ENCODE data around the gene TYW1B.
"Not testable (repeated sequence)": the region's sequence is repeated elsewhere in the genome, so short reads cannot be mapped to it uniquely, and the experiment has no call there.

The TYW1B gene

DNA sequence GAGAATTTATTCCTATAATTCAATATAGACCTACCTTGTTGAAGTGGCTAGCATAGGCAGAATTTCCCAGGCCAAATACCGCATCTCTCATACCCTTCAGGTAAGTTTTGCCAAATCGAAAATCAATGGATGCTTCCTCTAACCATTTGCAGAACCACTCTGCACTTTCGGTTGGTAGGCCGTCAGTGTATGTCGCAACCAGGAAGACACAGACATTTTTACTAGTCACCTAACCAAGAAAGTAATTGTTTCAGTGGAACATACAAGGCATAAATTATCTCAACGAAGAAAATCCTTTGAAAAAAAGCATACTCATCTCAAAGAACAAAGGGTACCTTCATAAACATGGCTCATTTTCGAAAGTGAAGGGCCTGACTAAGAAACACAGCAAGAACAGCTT, 17.6 kb downstream of the TYW1B start:
- DNase-seq (ENCODE audit: low spot score) = not testable (repeated sequence)

DNA sequence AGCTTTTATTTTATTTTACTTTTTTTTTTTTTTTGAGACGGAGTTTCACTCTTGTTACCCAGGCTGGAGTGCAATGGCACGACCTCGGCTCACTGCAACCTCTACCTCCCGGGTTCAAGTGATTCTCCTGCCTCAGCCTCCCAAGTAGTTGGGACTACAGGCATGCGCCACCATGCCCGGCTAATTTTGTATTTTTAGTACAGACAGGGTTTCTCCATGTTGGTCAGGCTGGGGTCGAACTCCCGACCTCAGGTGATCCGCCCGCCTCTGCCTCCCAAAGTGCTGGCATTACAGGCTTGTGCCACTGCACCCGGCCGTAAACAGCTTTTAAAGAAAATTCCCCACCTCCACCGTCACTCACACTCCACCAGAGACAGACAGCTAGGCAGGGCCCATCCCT, 19.5 kb downstream of the TYW1B start:
- not testable (repeated sequence) for DNase-seq (ENCODE audit: low spot score)

GRCh38 chr7:72806851-72807250, 21.1 kb downstream of the TYW1B start:
- not testable (repeated sequence) for DNase-seq (ENCODE audit: low spot score)

DNA sequence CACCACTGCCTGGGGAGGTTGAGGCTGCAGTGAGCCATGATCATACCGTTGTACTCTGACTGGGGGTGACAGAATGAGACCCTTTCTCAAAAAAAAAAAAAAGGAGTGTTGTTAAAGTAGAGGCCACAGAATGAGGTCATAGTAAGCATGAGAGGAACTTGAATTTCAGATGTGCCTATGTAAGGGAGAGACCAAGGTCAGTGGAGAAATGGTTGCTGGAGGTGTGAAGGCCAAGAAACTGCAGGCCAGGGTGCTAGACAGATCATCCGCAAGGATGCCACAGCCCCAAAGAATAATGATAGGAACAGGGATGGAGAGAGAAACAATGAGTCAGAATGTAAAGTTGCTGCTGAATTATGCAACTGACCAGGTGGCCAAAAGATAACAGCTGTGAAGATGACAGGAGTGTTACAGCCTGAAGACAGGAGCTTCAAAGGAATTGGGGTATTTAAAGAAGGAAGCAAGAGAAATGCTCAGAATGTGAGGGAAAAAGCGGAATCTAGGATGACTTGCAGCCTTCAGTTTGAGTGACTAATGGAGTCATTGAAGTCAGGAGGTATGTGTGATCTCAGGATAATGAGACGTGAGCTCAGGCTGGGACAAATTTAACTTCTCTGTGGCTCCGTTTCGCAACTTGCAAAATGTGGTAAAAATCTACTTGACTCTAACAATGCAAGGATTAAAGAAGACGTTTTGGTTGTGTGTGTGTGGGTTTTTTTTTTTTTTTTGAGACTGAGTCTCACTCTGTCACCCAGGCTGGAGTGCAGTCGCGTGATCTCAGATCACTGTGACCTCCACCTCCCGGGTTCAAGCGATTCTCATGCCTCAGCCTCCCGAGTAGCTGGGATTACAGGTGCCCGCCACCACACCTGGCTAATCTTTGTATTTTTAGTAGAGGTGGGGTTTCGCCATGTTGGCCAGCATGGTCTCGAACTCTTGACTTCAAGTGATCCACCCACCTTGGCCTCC, 22.2 kb downstream of the TYW1B start:
- DNase-seq (ENCODE audit: low spot score) = no peak

- DNase-seq (ENCODE audit: low spot score) = not testable (repeated sequence)
Observed at GRCh38 chr7:72803778-72804177, 24.2 kb downstream of the TYW1B start.

DNA sequence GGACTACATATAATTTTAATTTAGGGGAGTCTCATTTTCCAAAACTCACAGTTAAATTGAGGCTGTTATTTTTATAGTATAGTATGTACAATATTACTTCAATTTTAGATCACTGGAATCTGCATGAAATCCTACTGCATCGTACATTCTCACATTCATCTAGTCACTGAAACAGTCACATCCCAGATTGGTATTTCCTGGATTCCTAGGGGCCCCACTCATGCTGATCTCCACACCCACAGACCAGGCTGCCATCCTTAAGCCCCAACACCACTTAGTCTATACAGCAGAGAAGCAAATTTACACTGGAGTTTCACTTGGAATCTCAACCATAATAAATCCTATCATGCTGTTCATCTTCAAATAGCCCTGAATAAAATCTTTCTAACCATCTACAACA, 26.4 kb downstream of the TYW1B start:
- not testable (repeated sequence) for DNase-seq (ENCODE audit: low spot score)

DNA sequence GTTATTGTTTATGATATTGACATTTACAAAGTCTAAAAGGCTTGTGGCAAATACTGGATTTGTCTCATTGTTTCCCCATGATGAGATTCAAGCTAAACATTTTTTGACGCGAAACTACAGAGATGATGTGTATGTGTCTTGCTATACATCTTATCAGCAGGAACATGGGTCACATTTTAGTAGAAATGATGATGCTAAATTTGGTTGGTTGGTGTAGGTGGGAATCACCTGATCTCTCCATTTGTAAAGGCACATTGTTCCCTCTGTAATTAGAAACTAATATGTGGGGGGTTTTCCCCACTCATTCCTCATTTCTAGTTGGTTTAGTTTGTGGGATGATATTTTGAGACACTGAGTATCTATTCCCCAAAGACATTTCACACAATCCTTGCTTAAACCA, 32.6 kb downstream of the TYW1B start:
- DNase-seq (ENCODE audit: low spot score) = not testable (repeated sequence)

DNA sequence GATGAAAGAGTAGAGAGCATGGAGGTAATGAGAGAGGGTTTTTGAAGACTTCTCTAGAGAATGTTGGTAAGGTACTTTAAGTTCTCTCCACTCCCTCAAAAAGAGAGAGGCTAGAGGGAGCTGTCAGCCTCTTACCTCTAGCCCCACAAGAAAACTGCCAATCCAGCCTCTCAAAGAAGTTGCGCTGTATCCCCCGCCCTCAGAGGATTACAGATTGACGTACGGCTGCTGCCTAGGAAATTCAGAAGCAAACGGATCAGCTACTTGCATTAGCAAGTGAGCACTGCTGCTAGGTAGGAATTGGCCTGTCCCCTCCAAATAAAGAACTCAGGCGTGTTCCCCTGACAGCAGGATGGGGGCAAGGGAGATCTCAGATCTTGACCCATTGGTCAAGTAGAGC, 34.2 kb downstream of the TYW1B start:
- no peak for DNase-seq (ENCODE audit: low spot score)

- not testable (repeated sequence) for DNase-seq (ENCODE audit: low spot score)
Observed at GRCh38 chr7:72790698-72791060, 37.3 kb downstream of the TYW1B start.

DNA sequence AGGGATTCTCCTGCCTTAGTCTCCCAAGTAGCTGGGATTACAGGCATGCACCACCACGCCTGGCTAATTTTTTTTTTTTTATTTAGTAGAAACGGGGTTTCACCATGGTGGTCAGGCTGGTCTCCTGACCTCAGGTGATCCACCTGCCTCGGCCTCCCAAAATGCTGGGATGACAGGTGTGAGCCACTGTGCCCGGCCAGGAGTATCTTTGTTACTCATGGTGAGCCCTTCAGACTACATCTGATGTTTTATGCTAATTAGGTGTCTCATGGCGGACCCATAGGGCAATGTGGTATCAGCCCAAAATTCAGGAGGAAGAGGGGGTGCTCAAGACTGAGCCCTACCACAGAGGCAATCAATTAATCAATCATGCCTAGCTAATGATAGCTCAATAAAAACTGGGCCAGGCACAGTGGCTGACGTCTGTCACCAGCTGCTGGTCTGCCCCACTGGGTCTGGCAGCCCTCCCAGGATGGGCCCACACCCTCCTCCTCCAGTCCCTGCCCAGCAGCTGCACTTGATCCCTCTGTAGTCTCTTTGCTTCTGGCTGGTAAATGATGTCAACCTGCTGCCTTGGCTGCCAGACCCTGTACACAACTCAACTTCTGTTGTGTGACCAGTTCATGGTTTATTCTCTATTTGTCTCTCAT, 37.8 kb downstream of the TYW1B start:
- not testable (repeated sequence) for DNase-seq (ENCODE audit: low spot score)

DNA sequence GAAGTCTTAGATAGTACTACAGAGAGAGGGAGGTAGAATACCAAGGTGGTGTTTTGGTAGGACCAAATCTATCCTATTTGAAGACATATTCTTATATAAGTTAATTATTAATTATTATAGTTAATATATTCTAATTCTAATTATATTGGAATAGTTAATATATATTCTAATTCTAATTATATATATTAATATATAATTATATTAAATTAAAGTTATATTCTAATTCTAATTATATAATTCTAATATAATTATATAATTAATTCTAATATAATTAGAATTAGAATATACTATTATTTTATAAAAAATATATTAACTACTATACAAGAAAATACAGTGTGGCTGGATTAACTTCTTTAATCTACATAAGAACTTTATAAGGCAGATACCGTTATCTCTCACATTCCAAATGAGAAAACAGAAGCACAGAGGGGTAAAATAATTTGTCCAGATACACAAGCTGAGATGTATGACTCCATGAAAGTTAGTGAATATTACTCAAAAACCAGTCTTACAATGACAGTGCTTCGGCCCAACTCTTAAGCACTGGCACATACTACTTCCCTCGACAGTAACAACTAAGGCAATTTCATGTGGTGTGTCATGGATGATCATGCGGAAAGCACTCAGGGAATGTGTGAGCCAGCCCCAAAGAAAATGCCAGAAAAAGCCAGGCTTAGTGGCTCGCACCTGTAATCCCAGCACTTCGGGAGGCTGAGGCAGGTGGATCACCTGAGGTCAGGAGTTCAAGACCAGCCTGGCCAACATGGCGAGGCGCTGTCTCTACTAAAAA, 42.6 kb downstream of the TYW1B start:
- no peak for DNase-seq (ENCODE audit: low spot score)

DNA sequence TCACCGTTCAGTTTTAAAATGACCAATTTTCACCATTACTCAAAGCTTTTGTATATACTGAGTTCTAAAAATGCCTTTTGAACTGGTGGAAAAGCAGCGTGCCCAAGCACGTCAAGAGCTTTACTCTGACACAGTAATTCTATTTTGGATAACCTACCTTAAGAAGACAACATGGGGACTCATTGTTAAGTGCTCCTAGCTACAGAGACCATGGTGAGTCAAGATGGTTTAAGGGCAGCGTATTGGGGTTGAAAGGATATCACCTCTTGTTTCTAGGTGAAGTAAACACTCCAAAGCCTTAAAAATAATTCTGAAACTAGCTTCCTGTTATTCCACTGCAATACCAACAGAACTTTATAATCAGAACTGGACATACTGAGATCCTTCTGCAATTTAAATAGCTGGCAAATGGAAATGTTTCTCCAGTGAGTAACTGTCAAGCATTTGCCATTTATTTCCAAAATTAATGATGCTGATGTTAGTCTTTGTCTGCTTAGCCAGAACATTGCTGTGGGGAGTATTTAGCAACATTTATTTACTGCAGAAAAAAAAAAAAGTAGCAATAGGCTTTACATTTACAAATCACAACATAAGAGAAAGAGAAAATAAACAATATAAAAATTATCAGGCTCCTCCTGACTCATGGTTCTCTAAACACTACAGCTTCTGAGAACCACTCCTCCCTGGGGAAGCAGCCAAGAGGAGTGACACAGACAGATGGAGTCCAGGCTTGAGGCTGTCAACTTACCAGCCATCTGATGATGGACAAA, 44.2 kb downstream of the TYW1B start:
- peak; percentile 17 for DNase-seq (ENCODE audit: low spot score)

- no peak for DNase-seq (ENCODE audit: low spot score)
Observed at GRCh38 chr7:72781631-72782030, 46.4 kb downstream of the TYW1B start.

DNA sequence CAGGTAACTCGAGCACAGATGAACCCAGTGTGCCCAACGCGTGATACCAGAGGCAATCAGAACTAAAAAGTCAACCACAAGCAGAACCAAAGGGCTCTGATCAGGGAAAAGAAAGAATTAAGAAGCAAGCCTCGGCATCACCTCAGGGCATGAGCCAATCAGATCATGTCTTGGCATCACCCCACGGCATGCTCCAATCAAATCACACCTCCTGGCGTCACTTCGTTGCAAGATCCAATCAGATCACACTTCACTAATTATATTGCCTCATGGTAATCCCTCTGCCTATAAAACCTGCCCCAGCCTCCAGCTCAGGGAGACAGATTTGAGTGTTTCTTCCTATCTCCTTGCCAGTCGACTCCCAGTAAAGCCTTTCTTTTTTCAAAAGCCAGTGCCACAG, 46.8 kb downstream of the TYW1B start:
- no peak for DNase-seq (ENCODE audit: low spot score)

- not testable (repeated sequence) for DNase-seq (ENCODE audit: low spot score)
Observed at GRCh38 chr7:72780289-72780894, 47.6 kb downstream of the TYW1B start.

DNA sequence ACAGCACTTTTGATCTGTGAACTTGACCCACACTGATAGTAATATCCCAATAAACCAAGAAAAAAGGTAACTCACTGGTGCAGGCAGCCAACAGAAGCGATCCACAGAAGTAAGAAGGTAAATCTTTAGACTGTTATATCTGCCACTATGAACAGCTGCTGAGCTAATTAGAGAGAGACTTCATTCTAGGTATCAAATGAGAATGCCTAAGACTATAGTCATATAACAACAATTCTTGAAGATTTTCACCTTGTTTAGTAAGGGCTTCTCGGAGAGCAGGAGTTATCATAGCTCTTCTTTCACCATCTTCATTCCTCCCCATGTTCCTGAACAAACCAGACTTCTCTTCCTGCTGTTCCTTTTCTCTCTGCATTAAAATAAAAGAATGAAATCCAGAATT, 50.8 kb downstream of the TYW1B start:
- DNase-seq (ENCODE audit: low spot score) = not testable (repeated sequence)

- not testable (repeated sequence) for DNase-seq (ENCODE audit: low spot score)
Observed at GRCh38 chr7:72772627-72773026, 55.4 kb downstream of the TYW1B start.

DNA sequence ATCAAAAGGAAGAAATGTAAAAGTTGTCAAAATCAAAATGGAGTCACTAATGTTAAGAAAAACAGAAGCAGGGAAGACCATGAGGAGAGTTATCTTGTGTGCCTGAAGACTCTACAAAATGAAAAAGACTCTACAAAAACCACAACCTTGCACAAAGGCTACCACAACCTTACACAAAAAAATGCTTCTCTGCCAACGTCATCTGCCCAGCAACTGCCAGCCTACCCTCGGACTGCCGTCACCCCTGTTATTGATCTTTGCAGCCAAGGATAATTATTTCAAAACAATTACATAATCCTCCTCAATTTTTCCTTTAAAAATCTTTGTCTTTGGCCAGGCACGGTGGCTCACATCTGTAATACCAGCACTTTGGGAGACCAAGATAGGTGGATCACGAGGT, 61.0 kb downstream of the TYW1B start:
- DNase-seq (ENCODE audit: low spot score) = not testable (repeated sequence)

DNA sequence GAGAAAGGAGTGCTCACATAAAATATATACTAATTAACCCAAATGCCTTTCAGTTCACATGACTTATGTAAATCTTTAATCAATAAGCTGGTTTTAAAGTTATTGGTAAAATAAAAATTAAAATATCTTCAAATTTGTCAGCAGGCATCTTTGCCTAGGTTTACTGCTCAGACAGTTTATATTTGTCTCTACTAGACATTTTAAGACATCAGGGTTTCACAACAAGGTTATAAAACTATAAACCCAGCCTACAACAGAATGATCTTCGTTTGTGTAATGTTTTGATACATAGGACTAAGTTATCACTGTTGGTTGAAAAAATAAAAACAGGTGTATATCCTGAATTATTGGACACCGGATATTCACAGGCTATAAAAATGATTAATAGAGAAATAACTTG, 67.4 kb downstream of the TYW1B start:
- DNase-seq (ENCODE audit: low spot score) = no peak

- DNase-seq (ENCODE audit: low spot score) = no peak
Observed at GRCh38 chr7:72754312-72754711, 73.7 kb downstream of the TYW1B start.

- no peak for DNase-seq (ENCODE audit: low spot score)
Observed at GRCh38 chr7:72753781-72754180, 74.2 kb downstream of the TYW1B start.

Data from hematopoietic multipotent progenitor cell treated with erythropoietin and hydrocortisone succinate and interleukin-3 and kit ligand, for 15 days (in vitro differentiated cells).